ENCODE measurements around the gene TAOK1. TPM values are rescaled to one million over a fixed set of nuclear protein-coding genes. Genes with fewer than 3 reads are reported as not detected.

Gene TAOK1
- total and polyA plus RNA-seq, 10 of the 15 experiments (the other 5 are each of a cell fraction or from before 2014, with no cell fraction given), result 2.0 to 27.1 (median 11.8) TPM

GRCh38 chr17:29571486-29571882 lies 181.3 kb downstream of the TAOK1 start:
- TF ChIP-seq IKZF1 (conservative IDR thresholded peaks at IDR 0.05) (no peak), ZNF217 (IDR thresholded peaks at IDR 0.05) (no peak), TBL1XR1 (IDR thresholded peaks at IDR 0.05; ENCODE audit: low read depth, low read length) (no peak), ZSCAN29 (IDR thresholded peaks at IDR 0.05) (no peak), CTCF (IDR thresholded peaks at IDR 0.05 in 2 of 3, conservative IDR thresholded peaks at IDR 0.05 in 1 of 3; ENCODE audit: control insufficient read depth in 2 of 3, extremely low read depth in 1 of 3, insufficient read depth in 1 of 3, low read depth in 3 of 3, low read length in 3 of 3) (no peak), ZNF622 (IDR thresholded peaks at IDR 0.05) (no peak), ATF3 (IDR thresholded peaks at IDR 0.05; ENCODE audit: borderline replicate concordance, extremely low read depth, low read depth, low read length) (no peak), BRCA1 (IDR thresholded peaks at IDR 0.05; ENCODE audit: low read depth, low read length) (no peak), CREB1 (IDR thresholded peaks at IDR 0.05; ENCODE audit: low read depth) (no peak), YY1 (IDR thresholded peaks at IDR 0.05; ENCODE audit: low read depth, low read length) (no peak), MTA2 (IDR thresholded peaks at IDR 0.05; ENCODE audit: low read depth) (no peak), KDM1A (IDR thresholded peaks at IDR 0.05; ENCODE audit: borderline replicate concordance) (no peak), PAX5 (IDR thresholded peaks at IDR 0.05; ENCODE audit: borderline replicate concordance, low read depth, low read length) (no peak), PBX3 (IDR thresholded peaks at IDR 0.05; ENCODE audit: insufficient replicate concordance, low read depth, low read length) (no peak), SRF (IDR thresholded peaks at IDR 0.05; ENCODE audit: low read depth in 2 of 2, low read length in 2 of 2) (no peak), BHLHE40 (IDR thresholded peaks at IDR 0.05; ENCODE audit: borderline replicate concordance in 1 of 2, low read depth in 2 of 2, low read length in 1 of 2) (no peak), ELK1 (IDR thresholded peaks at IDR 0.05; ENCODE audit: low read depth, low read length) (no peak), FOS (IDR thresholded peaks at IDR 0.05; ENCODE audit: borderline replicate concordance, extremely low read depth, insufficient read length) (no peak), CHD4 (IDR thresholded peaks at IDR 0.05) (no peak)
- no peak overlapping the region for H3K9ac ChIP-seq (ENCODE audit: control insufficient read depth, insufficient read depth, low read length)
- peaks cover 0 to 5% of the 10 kb centered on the region in 2 experiments; a peak in 2 of 4 replicates for H3K36me3 ChIP-seq (ENCODE audit: control insufficient read depth in 2 of 2, insufficient read depth in 2 of 2, low read length in 1 of 2)
- no peaks in the 10 kb centered on the region for H3K27me3 ChIP-seq (replicated peaks in 1 of 2; ENCODE audit: control insufficient read depth in 2 of 2, insufficient read depth in 2 of 2, low read length in 1 of 2)
- ATAC-seq, result no peak
- no peak for FAIRE-seq
- 0 out of 2 replicates have a peak, but pooled peaks cover 4% of the 10 kb centered on the region for H3K4me1 ChIP-seq (ENCODE audit: control insufficient read depth, insufficient read depth, low read length)
- no peaks in the 10 kb centered on the region for H3K79me2 ChIP-seq (ENCODE audit: control insufficient read depth, insufficient read depth, low read length)
- SMC1A ChIA-PET (ENCODE audit: uncharacterized antibody, unreplicated experiment), result interaction anchor here (1.9 kb wide), 1 partner anchor 201 kb away, joined by 6 read pairs; no protein-coding TSS in a partner anchor
- H3K4me3 ChIP-seq, result no peak overlapping the region
- H3K9me3 ChIP-seq (replicated peaks; ENCODE audit: control insufficient read depth, insufficient read depth, low read length), result no peaks in the 10 kb centered on the region
- intact Hi-C loops (cut with micrococcal nuclease; ENCODE audit: unreplicated experiment), result no loop called here
- no peaks in the 10 kb centered on the region for H4K20me1 ChIP-seq (ENCODE audit: control insufficient read depth, insufficient read depth)
- no peak overlapping the region for H2AFZ ChIP-seq (ENCODE audit: control insufficient read depth, low read depth, low read length)
- POLR2A ChIA-PET, result interaction anchor here (1.6 kb wide), 1 partner anchor 16 kb away, joined by 4 read pairs; no protein-coding TSS in a partner anchor
- no TSS peak for BruUV-seq (replicated peaks)
- RAD21 ChIA-PET (ENCODE audit: unreplicated experiment), result interaction anchor here (1.3 to 3.3 kb wide), 4 partner anchors 17 to 448 kb away, joined by 3 to 21 read pairs (median 8); no protein-coding TSS in a partner anchor
- no peak overlapping the region for H3K4me2 ChIP-seq (ENCODE audit: control insufficient read depth, insufficient read depth)
- whole genome bisulfite sequencing (ENCODE audit: insufficient coverage, insufficient replicate concordance, low lambda C conversion rate, missing lambda C conversion rate), result 80% methylated on average over 6 of the region's 6 CpGs
- no peak overlapping the region for H3K27ac ChIP-seq (ENCODE audit: control insufficient read depth, insufficient read depth)
- CTCF ChIA-PET, result interaction anchor here (0.9 to 6.2 kb wide), 9 partner anchors 9 to 360 kb away, joined by 3 to 57 read pairs (median 8); partner anchors contain the start of gene ANKRD13B
- DNase-seq (ENCODE audit: low read depth, low spot score), result no peak
- in situ Hi-C loops (cut with MboI), result no loop called here

All from GM12878 (cell line).